B cell (primary cell): ENCODE data around the gene GZMM. TPM values are rescaled to one million over a fixed set of nuclear protein-coding genes. Genes with fewer than 3 reads are reported as not detected.

Source experiments
- ATAC-seq: fragments of 200-7000 bp; cut with Tn5 transposase; one replicate; pipeline ENCODE4 v1.10.0; 2021; ENCODE audit warnings: low read depth, mild to moderate bottlenecking, moderate number of reproducible peaks, moderate library complexity
- CTCF ChIA-PET: fragments of 350-600 bp; sonication (Branson Sonifier 250); formaldehyde crosslinking; loops from one replicate; lab custom pipeline; 2021; ENCODE audit warnings: antibody characterized with exemption, inconsistent platforms; lab: Charles Lee
- POLR2A ChIA-PET: fragments of 350-600 bp; sonication (Branson Sonifier 250); formaldehyde crosslinking; loops from one replicate; lab custom pipeline; 2021; ENCODE audit warnings: antibody characterized with exemption; lab: Charles Lee
- DNase-seq: peaks from one replicate; pipeline ENCODE4 v3.0.0; 2013
- H2AFZ ChIP-seq: 2 replicates; pipeline ENCODE4 v1.6.1; 2012; ENCODE audit warnings: mild to moderate bottlenecking, low read depth, low read length; ENCODE audit not compliant: insufficient read depth, poor library complexity, severe bottlenecking
- H3K27ac ChIP-seq, 2 donors: 1 replicate in 1 of 2; 2 replicates in 1 of 2; pipeline ENCODE4 v1.5.1; 2012 to 2013; ENCODE audit warnings: low read length in 2 of 2, mild to moderate bottlenecking in 2 of 2, moderate library complexity in 1 of 2
- H3K27me3 ChIP-seq, 4 experiments: fragments of 200-600 bp in 1 of 4; sonication (generic) in 1 of 4; replicated peaks in 1 of 4; 1 replicate in 2 of 4; 2 replicates in 2 of 4; pipeline versions ENCODE4 v1.6.1 to v1.7.0; 2013 to 2016; ENCODE audit warnings: low read length in 3 of 4, mild to moderate bottlenecking in 2 of 4, mixed read lengths in 1 of 4, moderate library complexity in 1 of 4; ENCODE audit not compliant: insufficient read depth in 4 of 4, control insufficient read depth in 3 of 4; ENCODE audit errors: control extremely low read depth in 1 of 4
- H3K36me3 ChIP-seq, 2 experiments: replicated peaks in 1 of 2; 1 replicate in 1 of 2; 2 replicates in 1 of 2; pipeline versions ENCODE4 v1.6.1 to v1.7.1; 2013; ENCODE audit warnings: low read length in 1 of 2; ENCODE audit not compliant: insufficient read depth in 2 of 2, control insufficient read depth in 1 of 2; ENCODE audit errors: control extremely low read depth in 1 of 2, extremely low read depth in 1 of 2
- H3K4me1 ChIP-seq, 2 donors: fragments of 200-600 bp in 1 of 2; sonication (generic) in 1 of 2; 1 replicate in 1 of 2; 2 replicates in 1 of 2; pipeline versions ENCODE4 v1.5.1 to v1.6.1; 2013 to 2017; ENCODE audit warnings: low read length in 2 of 2; ENCODE audit not compliant: control insufficient read depth in 2 of 2, insufficient read depth in 2 of 2
- H3K4me2 ChIP-seq: replicated peaks from 2 replicates; pipeline ENCODE3; 2012; ENCODE audit warnings: mild to moderate bottlenecking, low read depth, low read length; ENCODE audit not compliant: poor library complexity, severe bottlenecking
- H3K4me3 ChIP-seq, 5 experiments: fragments of 200-600 bp in 1 of 5; sonication (generic) in 1 of 5; 1 replicate in 3 of 5; 2 replicates in 2 of 5; pipeline versions ENCODE4 v1.5.1 to v1.7.0; 2011 to 2016; ENCODE audit warnings: low read length in 4 of 5, mild to moderate bottlenecking in 4 of 5, low read depth in 2 of 5, control low read depth in 1 of 5, moderate library complexity in 1 of 5; ENCODE audit not compliant: insufficient read depth in 1 of 5; ENCODE audit errors: control extremely low read depth in 1 of 5, extremely low read depth in 1 of 5
- H3K79me2 ChIP-seq: fragments of 200-600 bp; sonication (generic); one replicate; pipeline ENCODE4 v1.6.0; 2016; ENCODE audit warnings: low read length; ENCODE audit not compliant: control insufficient read depth, insufficient read depth
- H3K9ac ChIP-seq: fragments of 200-600 bp; sonication (generic); 2 replicates; pipeline ENCODE4 v1.6.1; 2017; ENCODE audit warnings: mild to moderate bottlenecking, low read length, moderate library complexity
- H3K9me3 ChIP-seq, 3 donors: one replicate each; pipeline versions ENCODE4 v1.6.1 to v1.7.1; 2013; ENCODE audit warnings: low read length in 2 of 3; ENCODE audit not compliant: control insufficient read depth in 2 of 3, insufficient read depth in 1 of 3; ENCODE audit errors: control extremely low read depth in 1 of 3
- H4K20me1 ChIP-seq: 2 replicates; pipeline ENCODE4 v1.6.0; 2012; ENCODE audit warnings: mild to moderate bottlenecking, low read length; ENCODE audit not compliant: insufficient read depth, control insufficient read depth, poor library complexity, severe bottlenecking
- H3K27ac Mint-ChIP-seq: one replicate; pipeline ENCODE4 v1.8.0; 2021; ENCODE audit warnings: mixed read lengths
- H3K27me3 Mint-ChIP-seq: one replicate; pipeline ENCODE4 v1.8.0; 2021; ENCODE audit warnings: mixed read lengths
- H3K4me1 Mint-ChIP-seq: one replicate; pipeline ENCODE4 v1.8.0; 2021; ENCODE audit warnings: mixed read lengths
- H3K4me3 Mint-ChIP-seq: one replicate; pipeline ENCODE4 v1.8.0; 2021; ENCODE audit warnings: mixed read lengths
- H3K9me3 Mint-ChIP-seq: one replicate; pipeline ENCODE4 v1.8.0; 2022; ENCODE audit warnings: mixed read lengths; ENCODE audit not compliant: insufficient read depth
- EZH2 ChIP-seq: IDR thresholded peaks from 2 replicates; pipeline ENCODE4 v1.6.1; 2012; ENCODE audit warnings: borderline replicate concordance, low read depth, mild to moderate bottlenecking, moderate library complexity, low read length; ENCODE audit not compliant: insufficient read depth, poor library complexity, severe bottlenecking
- WGBS: methylation state at CpG from one replicate; pipeline ENCODE4 v1.1.5; 2013; ENCODE audit warnings: missing lambda C conversion rate; ENCODE audit not compliant: insufficient coverage; 5-methylcytosine and 5-hydroxymethylcytosine counted together
- intact Hi-C: fragments of 100-400 bp; cut with micrococcal nuclease; formaldehyde crosslinking; loops from one replicate; pipeline ENCODE4 v1.10.0; 2022
- polyA plus RNA-seq: library from polyadenylated mRNA; depleted of rRNA; stranded (reverse); fragments of >200 nt; gene quantifications from 2 replicates; pipeline ENCODE4 v1.2.3, GENCODE V29; 2012
- total RNA-seq, 2 donors: library from RNA; stranded (reverse); fragments of 120-200 nt in 1 of 2; gene quantifications; 1 replicate in 1 of 2; 2 replicates in 1 of 2; pipeline versions ENCODE4 v1.2.3 to v1.2.4, GENCODE V29; 2013 to 2022
- TF ChIP-seq, protein P1 (sequence below): fragments of 200-600 bp; IDR thresholded peaks from one replicate; pipeline ENCODE4 v1.8.0; 2022; ENCODE audit warnings: antibody characterized with exemption, mild to moderate bottlenecking

GZMM gene
- total and polyA plus RNA-seq, 2 donors (not counting 1 experiment from before 2014, with no cell fraction given): 2.1 TPM; not detected in 1

DNA sequence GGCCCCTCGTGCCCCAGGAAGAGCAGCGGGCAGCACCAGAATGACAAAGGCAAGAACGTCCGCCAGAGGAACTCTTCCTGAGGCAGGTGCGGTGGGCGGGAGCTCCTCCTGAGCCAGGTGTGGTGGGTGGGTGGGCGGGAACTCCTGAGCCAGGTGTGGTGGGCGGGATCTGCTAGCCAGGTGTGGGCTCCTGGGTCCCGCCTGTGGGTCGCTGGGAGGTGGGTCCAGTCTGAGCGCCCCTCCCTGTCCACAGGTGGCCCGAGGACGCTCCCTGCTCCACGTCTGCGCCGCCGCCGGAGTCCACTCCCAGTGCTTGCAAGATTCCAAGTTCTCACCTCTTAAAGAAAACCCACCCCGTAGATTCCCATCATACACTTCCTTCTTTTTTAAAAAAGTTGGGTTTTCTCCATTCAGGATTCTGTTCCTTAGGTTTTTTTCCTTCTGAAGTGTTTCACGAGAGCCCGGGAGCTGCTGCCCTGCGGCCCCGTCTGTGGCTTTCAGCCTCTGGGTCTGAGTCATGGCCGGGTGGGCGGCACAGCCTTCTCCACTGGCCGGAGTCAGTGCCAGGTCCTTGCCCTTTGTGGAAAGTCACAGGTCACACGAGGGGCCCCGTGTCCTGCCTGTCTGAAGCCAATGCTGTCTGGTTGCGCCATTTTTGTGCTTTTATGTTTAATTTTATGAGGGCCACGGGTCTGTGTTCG is 38.8 kb downstream of the GZMM start:
- H3K9me3 Mint-ChIP-seq: no peaks in the 10 kb centered on the region
- no peak overlapping the region for H2AFZ ChIP-seq
- ATAC-seq (no peak), DNase-seq (no peak)
- peaks cover 3% of the 10 kb centered on the region for H3K27me3 Mint-ChIP-seq
- ChIA-PET POLR2A (interaction anchor here (0.6 kb wide), 1 partner anchor 874 kb away, joined by 3 read pairs; no protein-coding TSS in a partner anchor), CTCF (interaction anchor here (4.2 kb wide), 1 partner anchor 151 kb away, joined by 39 read pairs; no protein-coding TSS in a partner anchor)
- H3K27ac ChIP-seq: no peak overlapping the region
- TF ChIP-seq EZH2: no peak
- TF ChIP-seq, protein P1, sequence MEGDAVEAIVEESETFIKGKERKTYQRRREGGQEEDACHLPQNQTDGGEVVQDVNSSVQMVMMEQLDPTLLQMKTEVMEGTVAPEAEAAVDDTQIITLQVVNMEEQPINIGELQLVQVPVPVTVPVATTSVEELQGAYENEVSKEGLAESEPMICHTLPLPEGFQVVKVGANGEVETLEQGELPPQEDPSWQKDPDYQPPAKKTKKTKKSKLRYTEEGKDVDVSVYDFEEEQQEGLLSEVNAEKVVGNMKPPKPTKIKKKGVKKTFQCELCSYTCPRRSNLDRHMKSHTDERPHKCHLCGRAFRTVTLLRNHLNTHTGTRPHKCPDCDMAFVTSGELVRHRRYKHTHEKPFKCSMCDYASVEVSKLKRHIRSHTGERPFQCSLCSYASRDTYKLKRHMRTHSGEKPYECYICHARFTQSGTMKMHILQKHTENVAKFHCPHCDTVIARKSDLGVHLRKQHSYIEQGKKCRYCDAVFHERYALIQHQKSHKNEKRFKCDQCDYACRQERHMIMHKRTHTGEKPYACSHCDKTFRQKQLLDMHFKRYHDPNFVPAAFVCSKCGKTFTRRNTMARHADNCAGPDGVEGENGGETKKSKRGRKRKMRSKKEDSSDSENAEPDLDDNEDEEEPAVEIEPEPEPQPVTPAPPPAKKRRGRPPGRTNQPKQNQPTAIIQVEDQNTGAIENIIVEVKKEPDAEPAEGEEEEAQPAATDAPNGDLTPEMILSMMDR: no peak
- H3K27ac Mint-ChIP-seq: no peak overlapping the region
- 94% methylated on average over 21 of the region's 31 CpGs for WGBS
- H4K20me1 ChIP-seq: peaks cover 58% of the 10 kb centered on the region
- no peaks in the 10 kb centered on the region for H3K4me1 Mint-ChIP-seq
- peaks cover 0 to 19% (median 5%) of the 10 kb centered on the region in 4 experiments for H3K27me3 ChIP-seq
- H3K36me3 ChIP-seq: peaks cover 0 to 33% of the 10 kb centered on the region in 2 experiments
- no peak overlapping the region for H3K9ac ChIP-seq
- H3K4me3 ChIP-seq: no peak overlapping the region
- no peak overlapping the region for H3K4me2 ChIP-seq
- H3K9me3 ChIP-seq: no peaks in the 10 kb centered on the region
- H3K4me3 Mint-ChIP-seq: no peak overlapping the region
- intact Hi-C loops: no loop called here
- peaks cover 24% of the 10 kb centered on the region for H3K79me2 ChIP-seq
- peaks cover 0 to under 1% of the 10 kb centered on the region in 2 donors for H3K4me1 ChIP-seq
